GM19395 (cell line): ENCODE measurements around the gene LAMA2.

ENCODE experiments used
- ATAC-seq: cut with Tn5 transposase; IDR thresholded peaks from one replicate; pipeline ENCODE4 v1.9.1; 2021; ENCODE audit warnings: mild to moderate bottlenecking, moderate library complexity; ENCODE audit not compliant: unreplicated experiment

LAMA2 gene

GRCh38 chr6:129544892-129545612 is 662.1 kb downstream of the LAMA2 start:
- no peak for ATAC-seq

- no peak for ATAC-seq
Measured at GRCh38 chr6:129546702-129547101, 663.8 kb downstream of the LAMA2 start.

- ATAC-seq = no peak
Measured at GRCh38 chr6:129551486-129551885, 668.5 kb downstream of the LAMA2 start.

- ATAC-seq = no peak
Measured at GRCh38 chr6:129552413-129552812, 669.5 kb downstream of the LAMA2 start.

DNA sequence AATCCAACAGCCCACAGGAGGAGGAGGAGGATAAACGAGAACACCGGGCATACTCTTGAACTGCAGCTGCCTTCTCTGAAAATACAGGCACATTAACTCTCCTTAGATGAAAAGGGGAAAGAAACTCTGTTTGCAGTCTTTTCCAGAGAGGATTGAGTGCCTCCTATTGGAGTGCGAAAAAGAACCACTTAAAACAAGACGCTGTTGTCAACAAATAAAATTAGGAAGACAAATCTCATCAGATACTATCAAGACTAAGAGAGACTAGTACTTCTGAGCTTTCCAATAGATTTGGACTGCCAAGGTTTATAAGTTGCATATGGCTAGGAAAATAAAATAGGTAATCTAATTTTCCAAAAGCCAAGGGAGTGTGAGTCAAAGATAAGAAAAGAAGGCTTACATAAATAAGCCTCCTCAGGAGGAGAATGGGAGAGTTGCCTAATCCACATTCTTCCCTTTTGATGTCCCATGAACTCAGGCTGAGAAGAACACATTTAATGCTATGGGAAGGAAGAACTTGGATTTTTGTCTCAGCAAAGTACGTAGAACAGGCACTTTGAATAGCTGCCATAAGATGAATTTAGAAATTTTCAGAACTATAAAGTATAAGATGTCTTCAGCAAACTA is 672.4 kb downstream of the LAMA2 start:
- ATAC-seq = no peak

GRCh38 chr6:129558248-129558647 is 675.3 kb downstream of the LAMA2 start:
- no peak for ATAC-seq

DNA sequence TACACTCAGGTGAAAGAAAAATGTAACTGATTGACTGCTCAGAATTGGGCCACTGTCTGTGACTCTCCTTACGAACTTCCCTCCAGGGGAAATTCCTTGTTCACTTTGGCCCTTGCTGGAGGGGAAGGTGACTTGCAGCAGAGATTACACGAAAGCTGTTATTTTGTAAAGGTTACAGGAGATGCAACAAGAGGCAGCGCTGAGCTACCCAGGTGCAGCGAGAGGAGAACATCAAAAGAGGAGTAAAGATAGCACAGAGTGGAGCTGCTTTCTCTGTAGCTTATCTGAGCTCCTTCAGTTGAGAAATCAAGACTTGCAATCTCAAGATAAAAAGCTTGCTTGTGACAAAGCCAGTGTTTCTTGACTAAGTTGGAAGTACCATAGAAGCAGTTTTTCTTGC is 682.4 kb downstream of the LAMA2 start:
- ATAC-seq = no peak

GRCh38 chr6:129565811-129566210 is 682.9 kb downstream of the LAMA2 start:
- no peak for ATAC-seq
